Gastrocnemius medialis (tissue), 4 donors: Measurements from ENCODE around the gene TBX1. TPM values are rescaled to one million over a fixed set of nuclear protein-coding genes. Genes with fewer than 3 reads are reported as not detected.
"Not testable (repeated sequence)": the region's sequence is repeated elsewhere in the genome, so short reads cannot be mapped to it uniquely, and the experiment has no call there.

Experiments
- ATAC-seq, 2 donors: fragments of 150-250 bp; one replicate each; pipeline ENCODE4 v1.9.1; 2016
- DNase-seq, 2 donors: peaks; one replicate each; pipeline ENCODE4 v3.0.0-alpha.2; 2019
- H3K27ac ChIP-seq, 4 donors: fragments of 200-600 bp; sonication (generic); 1 replicate in 1 of 4; 2 replicates in 3 of 4; pipeline ENCODE4 v1.5.1; 2016 to 2018; ENCODE audit warnings: mild to moderate bottlenecking in 2 of 4, moderate library complexity in 1 of 4
- H3K27me3 ChIP-seq, 3 donors: fragments of 200-600 bp; sonication (generic) in 2 of 3; 1 replicate in 1 of 3; 2 replicates in 2 of 3; pipeline versions ENCODE4 v1.5.1 to v1.6.0; 2016 to 2019; ENCODE audit warnings: mild to moderate bottlenecking in 1 of 3, moderate library complexity in 1 of 3
- H3K36me3 ChIP-seq, 2 donors: fragments of 200-600 bp; sonication (generic) in 1 of 2; one replicate each; pipeline ENCODE4 v1.5.1; 2017 to 2018
- H3K4me1 ChIP-seq, 2 donors: fragments of 200-600 bp; sonication (generic) in 1 of 2; one replicate each; pipeline ENCODE4 v1.5.1; 2016 to 2017; ENCODE audit warnings: mild to moderate bottlenecking in 2 of 2
- H3K4me3 ChIP-seq, 4 donors: fragments of 200-600 bp; sonication (generic) in 3 of 4; 1 replicate in 1 of 4; 2 replicates in 3 of 4; pipeline ENCODE4 v1.5.1; 2016 to 2019; ENCODE audit warnings: mild to moderate bottlenecking in 2 of 4
- H3K9me3 ChIP-seq, 3 donors: fragments of 200-600 bp; sonication (generic) in 2 of 3; 1 replicate in 1 of 3; 2 replicates in 2 of 3; pipeline ENCODE4 v1.5.1; 2016 to 2019
- POLR2A ChIP-seq, 2 donors: fragments of 450-650 bp; IDR thresholded peaks; one replicate each; pipeline ENCODE4 v1.6.1; 2017; ENCODE audit warnings: antibody characterized with exemption in 2 of 2, mild to moderate bottlenecking in 2 of 2, moderate library complexity in 2 of 2
- in situ Hi-C, 4 donors: fragments of 200-750 bp; cut with MboI; loops; one replicate each; pipeline versions ENCODE4 v1.15.0 to v1.8.0; 2017; ENCODE audit warnings: low sequenced_read_pairs in 4 of 4
- intact Hi-C: fragments of 100-400 bp; cut with DNase I; formaldehyde crosslinking; loops from one replicate; pipeline ENCODE4 v1.15.1; 2023; ENCODE audit warnings: low total_unique reads
- total RNA-seq, 4 donors: library from RNA; depleted of rRNA; stranded (reverse); fragments of >200 nt; gene quantifications; one replicate each; pipeline versions ENCODE4 v1.1.0 to v1.2.3, GENCODE V29; 2016
- TF ChIP-seq, protein P1 (sequence below), 5 experiments: fragments of 450-650 bp in 3 of 5; fragments of 200-600 bp in 2 of 5; sonication (generic) in 2 of 5; IDR thresholded peaks in 4 of 5; conservative IDR thresholded peaks in 1 of 5; 1 replicate in 4 of 5; 2 replicates in 1 of 5; pipeline ENCODE4 v1.5.1; 2016 to 2019; ENCODE audit warnings: antibody characterized with exemption in 5 of 5, mild to moderate bottlenecking in 3 of 5, moderate library complexity in 3 of 5

The TBX1 gene
- total RNA-seq, 4 donors from 2014 or later, result 27.9 to 38.9 (median 36.3) TPM

DNA sequence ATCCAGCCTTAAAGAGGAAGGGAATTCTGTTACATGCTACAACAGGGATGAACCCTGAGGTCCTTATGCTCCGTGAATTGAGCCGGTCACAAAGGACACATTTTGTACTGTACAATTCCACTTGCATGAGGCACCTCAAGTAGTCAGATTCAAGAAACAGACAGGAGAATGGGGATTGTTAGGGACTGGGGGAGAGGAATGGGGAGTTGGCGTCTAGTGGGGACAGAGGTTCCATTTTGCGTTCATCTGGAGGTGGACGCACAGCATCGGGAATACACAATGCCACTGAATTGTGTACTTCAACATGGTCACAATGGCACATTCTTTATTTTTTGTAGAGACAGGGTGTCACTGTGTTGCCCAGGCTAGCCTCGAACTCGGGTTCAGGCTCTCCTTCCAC lies 14.1 kb downstream of the TBX1 start:
- DNase-seq, result no peak
- intact Hi-C loops, result no loop called here

GRCh38 chr22:19775496-19776325 lies 15.1 kb downstream of the TBX1 start:
- ATAC-seq, result no peak
- in situ Hi-C loops (no loop called here), intact Hi-C loops (no loop called here)
- Histone ChIP-seq H3K36me3 (no peaks in the 10 kb centered on the region), H3K9me3 (no peaks in the 10 kb centered on the region), H3K27me3 (peaks cover 0 to 7% (median 0%) of the 10 kb centered on the region in 3 donors), H3K4me3 (no peak overlapping the region), H3K4me1 (no peaks in the 10 kb centered on the region), H3K27ac (no peak overlapping the region)
- TF ChIP-seq, protein P1, sequence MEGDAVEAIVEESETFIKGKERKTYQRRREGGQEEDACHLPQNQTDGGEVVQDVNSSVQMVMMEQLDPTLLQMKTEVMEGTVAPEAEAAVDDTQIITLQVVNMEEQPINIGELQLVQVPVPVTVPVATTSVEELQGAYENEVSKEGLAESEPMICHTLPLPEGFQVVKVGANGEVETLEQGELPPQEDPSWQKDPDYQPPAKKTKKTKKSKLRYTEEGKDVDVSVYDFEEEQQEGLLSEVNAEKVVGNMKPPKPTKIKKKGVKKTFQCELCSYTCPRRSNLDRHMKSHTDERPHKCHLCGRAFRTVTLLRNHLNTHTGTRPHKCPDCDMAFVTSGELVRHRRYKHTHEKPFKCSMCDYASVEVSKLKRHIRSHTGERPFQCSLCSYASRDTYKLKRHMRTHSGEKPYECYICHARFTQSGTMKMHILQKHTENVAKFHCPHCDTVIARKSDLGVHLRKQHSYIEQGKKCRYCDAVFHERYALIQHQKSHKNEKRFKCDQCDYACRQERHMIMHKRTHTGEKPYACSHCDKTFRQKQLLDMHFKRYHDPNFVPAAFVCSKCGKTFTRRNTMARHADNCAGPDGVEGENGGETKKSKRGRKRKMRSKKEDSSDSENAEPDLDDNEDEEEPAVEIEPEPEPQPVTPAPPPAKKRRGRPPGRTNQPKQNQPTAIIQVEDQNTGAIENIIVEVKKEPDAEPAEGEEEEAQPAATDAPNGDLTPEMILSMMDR (IDR thresholded peaks at IDR 0.05 in 4 of 5, conservative IDR thresholded peaks at IDR 0.05 in 1 of 5), result no peak
- TF ChIP-seq POLR2A (IDR thresholded peaks at IDR 0.05), result no peak
- no peak for DNase-seq

More for the DNA sequence above, 14.1 kb downstream of the TBX1 start:
- ATAC-seq, result no peak
- H3K9me3 ChIP-seq, result no peaks in the 10 kb centered on the region
- TF ChIP-seq, protein P1 (IDR thresholded peaks at IDR 0.05 in 4 of 5, conservative IDR thresholded peaks at IDR 0.05 in 1 of 5), result no peak
- TF ChIP-seq POLR2A (IDR thresholded peaks at IDR 0.05), result no peak
- H3K27me3 ChIP-seq, result peaks cover 0 to 11% (median 5%) of the 10 kb centered on the region in 3 donors
- H3K4me1 ChIP-seq, result no peaks in the 10 kb centered on the region
- H3K36me3 ChIP-seq, result no peaks in the 10 kb centered on the region
- in situ Hi-C loops, result no loop called here
- H3K27ac ChIP-seq, result no peak overlapping the region
- H3K4me3 ChIP-seq, result no peak overlapping the region

- Histone ChIP-seq H3K27me3 (peaks cover 0 to 9% (median 0%) of the 10 kb centered on the region in 3 donors), H3K27ac (no peak overlapping the region), H3K9me3 (no peaks in the 10 kb centered on the region), H3K4me1 (no peaks in the 10 kb centered on the region), H3K4me3 (no peak overlapping the region), H3K36me3 (no peaks in the 10 kb centered on the region)
- intact Hi-C loops, result no loop called here
- TF ChIP-seq, protein P1 (IDR thresholded peaks at IDR 0.05 in 4 of 5, conservative IDR thresholded peaks at IDR 0.05 in 1 of 5), result no peak
- no peak for TF ChIP-seq POLR2A (IDR thresholded peaks at IDR 0.05)
- ATAC-seq (no peak), DNase-seq (no peak)
- in situ Hi-C loops, result no loop called here
Measured at GRCh38 chr22:19776433-19777031, 16.0 kb downstream of the TBX1 start.

DNA sequence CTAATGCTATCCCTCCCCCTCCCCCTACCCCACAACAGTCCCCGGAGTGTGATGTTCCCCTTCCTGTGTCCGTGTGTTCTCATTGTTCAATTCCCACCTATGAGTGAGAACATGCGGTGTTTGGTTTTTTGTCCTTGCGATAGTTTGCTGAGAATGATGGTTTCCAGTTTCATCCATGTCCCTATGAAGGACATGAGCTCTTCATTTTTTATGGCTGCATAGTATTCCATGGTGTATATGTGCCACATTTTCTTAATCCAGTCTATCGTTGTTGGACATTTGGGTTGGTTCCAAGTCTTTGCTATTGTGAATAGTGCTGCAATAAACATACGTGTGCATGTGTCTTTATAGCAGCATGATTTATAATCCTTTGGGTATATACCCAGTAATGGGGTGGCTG lies 16.6 kb downstream of the TBX1 start:
- ATAC-seq, H3K4me1 ChIP-seq, H3K27me3 ChIP-seq, H3K27ac ChIP-seq, intact Hi-C loops, H3K9me3 ChIP-seq, H3K36me3 ChIP-seq, H3K4me3 ChIP-seq, DNase-seq, in situ Hi-C loops: not testable (repeated sequence)

DNA sequence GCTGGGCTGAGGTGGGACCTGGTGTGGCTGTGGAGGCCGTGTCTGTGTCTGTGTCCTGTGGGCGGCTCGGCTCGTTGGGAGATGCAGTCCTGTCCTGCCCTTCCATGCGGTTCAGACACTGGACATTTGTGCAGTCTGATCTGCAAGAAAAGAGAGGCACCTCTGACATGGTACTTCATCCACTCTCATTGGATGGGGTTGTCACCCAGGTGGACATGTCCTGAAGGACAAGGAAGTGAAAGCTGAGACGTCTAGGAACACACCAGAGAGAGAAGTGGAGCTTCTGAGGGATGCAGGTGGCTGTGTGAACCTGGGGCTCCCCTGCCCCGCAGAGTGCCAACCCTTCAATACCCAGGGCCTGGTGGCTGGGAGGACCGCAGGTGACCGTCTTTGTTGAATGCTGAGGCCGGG lies 18.4 kb downstream of the TBX1 start:
- TF ChIP-seq POLR2A (IDR thresholded peaks at IDR 0.05), result no peak
- TF ChIP-seq, protein P1 (IDR thresholded peaks at IDR 0.05 in 4 of 5, conservative IDR thresholded peaks at IDR 0.05 in 1 of 5), result no peak
- intact Hi-C loops, result no loop called here
- H3K4me3 ChIP-seq, result no peak overlapping the region
- peaks cover 0 to 7% (median 0%) of the 10 kb centered on the region in 3 donors for H3K27me3 ChIP-seq
- DNase-seq (no peak), ATAC-seq (no peak)
- no peaks in the 10 kb centered on the region for H3K4me1 ChIP-seq
- in situ Hi-C loops, result no loop called here
- peaks cover 0 to 3% (median 0%) of the 10 kb centered on the region in 3 donors for H3K9me3 ChIP-seq
- no peak overlapping the region for H3K27ac ChIP-seq
- H3K36me3 ChIP-seq, result no peaks in the 10 kb centered on the region
